BLaER1 treated with 17β-estradiol and CSF1 and Interleukin-3, amounts not matched to agents 10 nM and 100 nM (cell line): Measurements from ENCODE around the gene RERE.
A peak's percentile ranks its signal among the peaks of the same experiment; 100 is the strongest.

Experiments used
- H3K27ac ChIP-seq, 11 experiments: shearing (Covaris generic); formaldehyde crosslinking; 2 replicates each; pipeline ENCODE4 v1.8.1; 2022
- H3K27me3 ChIP-seq, 11 experiments: shearing (Covaris generic); formaldehyde crosslinking; 2 replicates each; pipeline ENCODE4 v1.8.1; 2022
- H3K36me3 ChIP-seq, 11 experiments: shearing (Covaris generic); formaldehyde crosslinking; 2 replicates each; pipeline ENCODE4 v1.8.1; 2022
- H3K4me1 ChIP-seq, 10 experiments: shearing (Covaris generic); formaldehyde crosslinking; 2 replicates each; pipeline ENCODE4 v1.8.1; 2022
- H3K4me2 ChIP-seq, 11 experiments: shearing (Covaris generic); formaldehyde crosslinking; 2 replicates each; pipeline ENCODE4 v1.8.1; 2022
- H3K4me3 ChIP-seq, 10 experiments: shearing (Covaris generic); formaldehyde crosslinking; 2 replicates each; pipeline ENCODE4 v1.8.1; 2022
- H3K9ac ChIP-seq, 11 experiments: shearing (Covaris generic); formaldehyde crosslinking; 2 replicates each; pipeline ENCODE4 v1.8.1; 2022
- H3K9me3 ChIP-seq, 11 experiments: shearing (Covaris generic); formaldehyde crosslinking; replicated peaks in 1 of 11; 2 replicates each; pipeline ENCODE4 v1.8.1; 2022
- H4K20me1 ChIP-seq, 11 experiments: shearing (Covaris generic); formaldehyde crosslinking; 2 replicates each; pipeline ENCODE4 v1.8.1; 2022
- Cebpa-rat ChIP-seq, 11 experiments: shearing (Covaris generic); IDR thresholded peaks; 2 replicates each; pipeline ENCODE4 v1.8.1; 2022

The RERE gene

DNA sequence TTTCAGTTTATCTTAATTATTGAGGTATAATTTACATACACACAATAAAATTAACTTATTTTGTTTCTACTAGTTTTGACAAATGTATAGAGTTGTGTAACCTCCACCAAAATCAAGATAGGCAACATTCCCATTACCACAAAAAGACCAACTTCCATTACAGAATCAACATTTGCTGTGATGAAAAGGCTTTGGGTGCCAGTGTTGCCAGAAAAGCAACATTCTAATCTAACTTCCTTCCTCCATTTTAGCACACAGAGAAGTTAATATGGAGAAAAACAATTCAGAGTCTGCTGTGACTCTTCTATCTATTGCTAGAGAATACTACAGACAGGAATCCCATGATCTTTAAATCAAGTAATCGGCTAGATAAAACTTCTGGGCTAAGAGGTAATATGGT lies 245.3 kb downstream of the RERE start:
- TF ChIP-seq Cebpa-rat (IDR thresholded peaks at IDR 0.05) = no peak
- H4K20me1 ChIP-seq = peaks cover 0 to 99% (median 59%) of the 10 kb centered on the region in 11 experiments; a peak in 17 of 22 replicates

DNA sequence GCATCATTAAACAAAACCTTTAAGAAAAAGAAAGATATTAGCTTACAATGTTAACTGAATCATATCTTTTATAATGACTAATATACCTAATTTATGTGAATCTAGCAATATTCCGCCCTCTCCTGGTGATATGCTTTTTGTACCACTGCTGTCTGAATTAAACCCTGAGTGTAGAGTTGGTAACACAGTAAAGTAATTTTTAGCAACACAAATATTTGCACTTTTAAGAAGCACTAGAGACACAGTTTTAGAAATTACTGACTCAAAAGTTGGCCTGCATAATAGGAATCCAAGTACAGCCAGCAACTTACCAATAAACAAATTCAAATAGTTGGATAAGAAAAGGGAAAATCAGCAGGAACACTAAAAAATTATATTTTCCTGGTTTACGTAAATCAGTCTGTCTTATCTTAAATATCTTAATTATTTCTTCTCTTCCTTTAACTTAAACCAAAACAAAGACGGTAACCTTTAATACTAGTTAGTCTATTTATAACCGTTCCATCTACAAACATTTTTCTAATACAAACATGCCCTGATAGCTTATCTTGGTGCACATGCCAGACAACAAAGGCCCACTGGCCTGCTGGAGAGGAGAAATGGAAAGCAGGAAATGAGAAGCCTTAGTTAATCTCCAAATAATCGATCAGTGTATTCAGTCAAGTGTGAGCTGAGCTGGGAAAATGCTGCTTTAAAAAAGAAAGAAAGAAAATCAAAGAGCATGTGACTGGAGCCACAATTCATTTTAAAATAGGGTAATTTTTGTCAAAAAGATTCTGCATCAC lies 246.0 kb downstream of the RERE start:
- no peak overlapping the region for H3K9ac ChIP-seq
- no peak overlapping the region for H3K27ac ChIP-seq
- H3K4me2 ChIP-seq = peak overlapping the region in 3 of 11 experiments; percentile 18 to 43 (median 24); a peak in 4 of 22 replicates
- TF ChIP-seq Cebpa-rat (IDR thresholded peaks at IDR 0.05) = no peak
- peaks cover 9 to 26% (median 17%) of the 10 kb centered on the region in 10 experiments for H3K4me1 ChIP-seq
- peaks cover 0 to 99% (median 61%) of the 10 kb centered on the region in 11 experiments; a peak in 18 of 22 replicates for H4K20me1 ChIP-seq
- H3K4me3 ChIP-seq = no peak overlapping the region
- no peaks in the 10 kb centered on the region for H3K9me3 ChIP-seq
- no peaks in the 10 kb centered on the region for H3K27me3 ChIP-seq
- peaks cover 7 to 77% (median 45%) of the 10 kb centered on the region in 11 experiments; a peak in 19 of 22 replicates for H3K36me3 ChIP-seq

More for the DNA sequence above, 245.3 kb downstream of the RERE start:
- Histone ChIP-seq H3K36me3 (peaks cover 10 to 77% (median 44%) of the 10 kb centered on the region in 11 experiments; a peak in 20 of 22 replicates), H3K27me3 (no peaks in the 10 kb centered on the region), H3K4me2 (peak overlapping the region in 10 of 11 experiments; percentile 3 to 43 (median 20); a peak in 9 of 22 replicates), H3K9ac (no peak overlapping the region), H3K4me3 (no peak overlapping the region), H3K27ac (peak overlapping the region in 3 of 11 experiments; percentile 10 to 31 (median 28); a peak in 4 of 22 replicates), H3K9me3 (no peaks in the 10 kb centered on the region), H3K4me1 (peaks cover 9 to 26% (median 17%) of the 10 kb centered on the region in 10 experiments)

DNA sequence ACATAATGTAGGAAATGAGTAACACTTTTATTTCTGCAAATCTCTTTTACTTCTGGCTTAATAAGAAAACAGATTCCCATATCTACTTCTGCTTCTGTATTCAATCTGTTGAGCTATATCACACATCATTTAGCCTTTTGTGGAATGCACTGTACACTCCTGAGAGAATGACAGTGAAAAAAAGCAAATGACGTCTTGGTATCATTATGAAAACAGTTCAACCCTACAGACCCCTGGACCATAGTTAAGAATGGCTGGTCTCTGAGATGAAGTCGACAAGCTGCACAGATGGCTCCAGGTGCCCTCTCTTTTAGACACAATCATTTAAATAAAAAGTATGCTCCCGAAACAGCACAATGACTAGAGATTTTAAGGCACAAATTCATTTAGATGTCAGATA lies 247.0 kb downstream of the RERE start:
- Histone ChIP-seq H3K27ac (no peak overlapping the region), H3K4me2 (no peak overlapping the region)

DNA sequence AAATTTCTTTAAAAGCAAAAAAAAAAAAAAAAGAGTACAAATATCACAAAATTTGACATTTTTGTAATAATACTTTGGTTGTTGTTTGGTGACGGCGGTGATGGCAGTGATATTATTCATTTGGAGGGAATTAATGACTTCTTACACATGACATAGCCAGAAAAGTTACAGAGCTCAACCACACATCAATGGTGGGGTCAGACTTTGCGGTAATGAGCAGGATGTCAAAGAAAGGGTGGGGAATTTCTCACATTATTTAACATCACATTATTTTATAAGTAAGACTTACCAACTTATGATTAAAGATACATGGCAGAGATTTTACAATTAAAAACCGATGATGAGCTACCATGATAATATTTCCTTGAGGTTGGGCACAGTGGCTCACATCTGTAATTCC lies 248.2 kb downstream of the RERE start:
- Histone ChIP-seq H4K20me1 (peaks cover 0 to 100% (median 63%) of the 10 kb centered on the region in 11 experiments; a peak in 19 of 22 replicates), H3K4me1 (peaks cover 9 to 34% (median 19%) of the 10 kb centered on the region in 10 experiments), H3K27me3 (no peaks in the 10 kb centered on the region), H3K4me3 (no peak overlapping the region), H3K4me2 (no peak overlapping the region), H3K9me3 (no peaks in the 10 kb centered on the region), H3K27ac (no peak overlapping the region), H3K36me3 (peaks cover 7 to 66% (median 41%) of the 10 kb centered on the region in 11 experiments; a peak in 18 of 22 replicates), H3K9ac (no peak overlapping the region)
- TF ChIP-seq Cebpa-rat (IDR thresholded peaks at IDR 0.05) = no peak

More for the DNA sequence above, 247.0 kb downstream of the RERE start:
- Histone ChIP-seq H4K20me1 (peaks cover 0 to 99% (median 67%) of the 10 kb centered on the region in 11 experiments; a peak in 19 of 22 replicates), H3K4me3 (no peak overlapping the region), H3K4me1 (peaks cover 9 to 26% (median 17%) of the 10 kb centered on the region in 10 experiments), H3K27me3 (no peaks in the 10 kb centered on the region), H3K9ac (no peak overlapping the region), H3K9me3 (no peaks in the 10 kb centered on the region), H3K36me3 (peaks cover 7 to 76% (median 50%) of the 10 kb centered on the region in 11 experiments; a peak in 19 of 22 replicates)
- TF ChIP-seq Cebpa-rat (IDR thresholded peaks at IDR 0.05) = no peak

DNA sequence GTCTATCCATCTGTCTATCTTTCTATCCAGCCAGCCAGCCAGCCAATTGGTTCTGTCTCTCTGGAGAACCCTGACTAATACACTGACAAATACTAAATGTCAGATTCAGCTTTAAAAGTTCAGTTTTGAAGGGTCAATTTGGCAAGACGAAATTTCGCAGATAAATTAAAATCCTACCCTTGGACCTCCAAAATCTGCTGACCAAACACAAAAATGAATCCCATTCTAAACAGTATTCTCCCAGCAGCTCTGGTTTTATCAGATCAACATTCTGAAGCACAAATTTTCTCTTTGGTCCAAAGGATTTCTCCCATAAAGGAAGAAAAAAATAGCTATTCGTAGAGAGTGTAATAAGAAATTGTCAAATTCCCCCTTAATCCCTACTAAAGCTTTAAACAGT lies 248.6 kb downstream of the RERE start:
- Histone ChIP-seq H3K27me3 (no peaks in the 10 kb centered on the region), H3K4me2 (no peak overlapping the region), H3K9ac (no peak overlapping the region)

DNA sequence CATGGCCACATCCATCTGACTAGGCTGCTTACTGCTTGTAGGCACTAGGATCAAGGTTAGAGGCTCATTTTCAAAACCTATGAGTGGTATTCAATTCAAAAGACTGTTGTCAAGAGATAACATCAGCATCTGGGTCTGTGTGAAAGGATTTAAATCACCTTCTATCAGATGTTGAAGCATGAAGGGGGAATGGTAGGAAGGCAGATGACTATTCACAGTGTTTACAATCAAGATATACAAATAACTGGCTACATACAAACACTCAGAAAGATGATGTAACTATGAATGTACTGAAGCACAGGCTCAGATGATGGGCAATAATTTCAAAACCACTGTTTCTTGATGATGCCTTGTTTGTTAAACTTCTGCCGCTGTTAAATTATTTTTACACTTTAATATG lies 250.3 kb downstream of the RERE start:
- H3K4me1 ChIP-seq = peaks cover 20 to 36% (median 30%) of the 10 kb centered on the region in 10 experiments
- H3K9me3 ChIP-seq = no peaks in the 10 kb centered on the region
- H4K20me1 ChIP-seq = peaks cover 14 to 100% (median 68%) of the 10 kb centered on the region in 11 experiments; a peak in 20 of 22 replicates
- H3K9ac ChIP-seq = no peak overlapping the region
- H3K4me3 ChIP-seq = no peak overlapping the region
- H3K27me3 ChIP-seq = no peaks in the 10 kb centered on the region
- H3K27ac ChIP-seq = no peak overlapping the region
- H3K4me2 ChIP-seq = no peak overlapping the region
- TF ChIP-seq Cebpa-rat (IDR thresholded peaks at IDR 0.05) = no peak
- peaks cover 7 to 57% (median 37%) of the 10 kb centered on the region in 11 experiments; a peak in 18 of 22 replicates for H3K36me3 ChIP-seq

More for the DNA sequence above, 248.6 kb downstream of the RERE start:
- Histone ChIP-seq H3K4me1 (peaks cover 12 to 35% (median 22%) of the 10 kb centered on the region in 10 experiments), H3K9me3 (no peaks in the 10 kb centered on the region), H4K20me1 (peaks cover 0 to 100% (median 63%) of the 10 kb centered on the region in 11 experiments; a peak in 19 of 22 replicates), H3K4me3 (no peak overlapping the region), H3K36me3 (peaks cover 7 to 64% (median 40%) of the 10 kb centered on the region in 11 experiments; a peak in 18 of 22 replicates), H3K27ac (no peak overlapping the region)
- TF ChIP-seq Cebpa-rat (IDR thresholded peaks at IDR 0.05) = no peak

DNA sequence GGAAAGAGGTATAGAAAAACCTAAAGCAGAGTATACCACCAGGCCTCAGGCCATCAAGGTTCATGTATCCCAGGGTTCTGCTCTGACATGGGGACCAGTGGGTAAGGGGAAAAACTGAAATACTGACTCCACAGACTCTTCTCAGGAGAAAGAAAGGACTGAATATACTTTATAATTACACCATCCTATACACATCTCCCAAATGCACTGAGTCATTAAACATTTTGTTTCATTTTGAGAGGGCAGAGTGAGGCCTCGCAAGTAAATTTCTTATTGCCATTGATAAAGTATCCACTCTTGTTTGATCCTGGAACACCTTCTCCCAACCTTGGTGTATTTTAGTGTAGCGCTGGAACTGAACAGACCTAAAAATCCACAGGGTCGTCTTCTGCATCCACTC lies 251.6 kb downstream of the RERE start:
- Histone ChIP-seq H3K9ac (no peak overlapping the region), H3K27ac (no peak overlapping the region), H3K4me1 (peaks cover 24 to 42% (median 35%) of the 10 kb centered on the region in 10 experiments), H3K27me3 (no peaks in the 10 kb centered on the region), H3K4me2 (no peak overlapping the region), H3K36me3 (peaks cover 7 to 55% (median 37%) of the 10 kb centered on the region in 11 experiments; a peak in 18 of 22 replicates), H3K4me3 (no peak overlapping the region), H4K20me1 (peaks cover 22 to 100% (median 77%) of the 10 kb centered on the region in 11 experiments; a peak in 20 of 22 replicates), H3K9me3 (no peaks in the 10 kb centered on the region)
- no peak for TF ChIP-seq Cebpa-rat (IDR thresholded peaks at IDR 0.05)

DNA sequence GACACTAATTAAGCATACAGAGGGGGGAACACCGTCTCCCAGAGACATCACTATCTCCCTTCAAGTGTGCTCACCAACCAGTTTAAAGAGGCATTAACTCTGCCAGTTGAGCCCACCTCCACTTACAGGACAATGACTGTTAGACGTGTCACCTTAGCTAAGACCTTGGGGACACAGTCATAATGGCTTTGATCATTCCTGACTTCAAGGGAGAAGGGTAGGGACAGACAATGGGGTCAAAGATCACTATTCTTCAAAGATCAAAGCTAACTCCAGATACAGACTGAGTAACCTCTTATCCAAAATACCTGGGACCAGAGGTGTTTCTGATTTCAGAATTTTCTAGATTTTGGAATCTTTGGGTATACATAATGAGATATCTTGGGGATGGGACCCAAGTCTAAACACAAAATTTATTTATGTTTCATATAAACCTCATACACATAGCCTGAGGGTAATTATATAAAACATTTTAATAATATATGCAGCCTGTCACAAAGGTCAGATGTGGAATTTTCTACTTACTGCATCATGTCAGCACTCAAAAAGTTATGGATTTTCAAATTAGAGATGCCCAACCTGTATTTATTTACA lies 253.4 kb downstream of the RERE start:
- H3K27me3 ChIP-seq = no peaks in the 10 kb centered on the region
- peak overlapping the region in 5 of 11 experiments; percentile 2 to 60 (median 6); a peak in 2 of 22 replicates for H3K4me2 ChIP-seq
- H4K20me1 ChIP-seq = peaks cover 31 to 100% (median 86%) of the 10 kb centered on the region in 11 experiments; a peak in 21 of 22 replicates
- no peak for TF ChIP-seq Cebpa-rat (IDR thresholded peaks at IDR 0.05)
- H3K36me3 ChIP-seq = peaks cover 7 to 43% (median 27%) of the 10 kb centered on the region in 11 experiments; a peak in 18 of 22 replicates
- H3K9ac ChIP-seq = no peak overlapping the region
- H3K4me3 ChIP-seq = no peak overlapping the region
- H3K27ac ChIP-seq = peak overlapping the region in 7 of 11 experiments; percentile 11 to 54 (median 30); a peak in 4 of 22 replicates
- H3K4me1 ChIP-seq = peaks cover 31 to 52% (median 43%) of the 10 kb centered on the region in 10 experiments
- H3K9me3 ChIP-seq = no peaks in the 10 kb centered on the region
